ENCODE results near the gene FREM1.

Gene FREM1

DNA sequence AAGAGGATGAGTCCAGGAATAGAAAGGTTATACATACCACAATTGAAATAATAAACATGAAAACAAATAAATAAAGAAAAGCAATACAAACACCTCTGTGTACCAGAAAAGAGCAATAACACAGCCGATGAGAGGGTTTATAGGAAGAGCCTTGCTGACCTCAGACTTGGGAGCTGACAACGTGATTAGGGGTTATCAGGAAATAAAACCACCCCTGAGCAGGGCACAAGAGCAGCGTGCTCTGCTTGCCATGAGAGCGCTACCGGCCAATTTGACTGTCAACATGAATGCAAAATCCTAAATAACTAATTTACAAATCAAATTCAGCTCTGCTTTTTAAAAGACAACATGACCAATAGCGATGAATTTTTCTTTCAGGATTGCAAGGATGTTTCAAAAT, 2.6 kb upstream of the FREM1 start:
- DNase-seq (ENCODE audit: low spot score): no peak

DNA sequence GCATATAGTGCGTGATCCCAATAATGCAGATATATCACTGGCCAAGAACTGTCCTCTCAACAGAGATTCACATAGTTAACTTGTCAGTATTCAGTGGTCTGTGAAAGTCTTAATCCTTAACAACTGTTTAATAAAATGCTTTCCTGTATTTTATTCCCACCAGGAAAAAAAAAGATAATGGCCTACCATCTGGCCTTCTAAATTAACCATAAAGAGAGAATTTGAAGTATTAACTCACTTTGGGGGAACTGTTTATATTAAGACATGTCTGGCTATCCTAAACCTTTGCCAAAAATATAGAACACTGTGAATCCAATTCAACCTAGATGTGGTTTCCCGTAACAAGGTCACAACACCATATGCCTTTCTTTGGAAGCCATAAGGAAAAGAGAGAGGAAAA, 818 bp upstream of the FREM1 start:
- no peak for DNase-seq (ENCODE audit: low spot score)

DNA sequence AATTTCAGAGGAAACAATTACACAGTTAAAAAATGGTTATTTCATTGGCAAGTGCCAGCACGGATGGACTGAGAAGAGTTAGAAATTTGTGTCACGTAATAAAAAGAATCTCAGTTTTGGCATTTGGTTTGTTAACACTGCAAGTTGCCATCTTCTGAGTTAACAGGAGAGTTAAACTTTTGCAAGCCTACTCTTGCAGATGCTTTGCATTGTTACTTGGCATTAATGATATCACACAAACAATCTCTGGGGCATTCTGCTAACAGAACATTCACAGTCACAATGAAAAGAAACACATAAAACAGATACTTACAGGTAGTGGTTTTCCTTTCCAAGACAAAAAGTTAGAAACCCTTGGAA, 647 bp downstream of the FREM1 start:
- no peak for DNase-seq (ENCODE audit: low spot score)

DNA sequence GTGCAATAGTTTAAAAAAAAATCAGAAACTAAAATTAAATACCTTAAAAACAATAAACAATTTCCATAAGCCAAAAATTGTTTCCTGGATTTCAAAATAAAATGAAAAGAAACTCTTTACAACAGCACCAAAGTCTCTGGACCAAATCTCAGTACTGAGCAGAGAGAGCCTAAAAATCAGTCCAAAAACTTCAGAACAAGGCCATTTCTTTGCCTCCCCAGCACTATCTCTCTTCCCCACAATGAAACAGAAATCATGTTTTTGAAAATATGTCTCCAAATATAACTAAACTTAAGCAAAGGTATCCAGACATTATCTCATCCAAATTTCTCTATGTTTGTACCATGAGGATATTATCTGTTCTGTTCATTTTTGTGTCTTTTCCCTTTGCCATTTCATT, 1.0 kb downstream of the FREM1 start:
- DNase-seq (ENCODE audit: low spot score): no peak

DNA sequence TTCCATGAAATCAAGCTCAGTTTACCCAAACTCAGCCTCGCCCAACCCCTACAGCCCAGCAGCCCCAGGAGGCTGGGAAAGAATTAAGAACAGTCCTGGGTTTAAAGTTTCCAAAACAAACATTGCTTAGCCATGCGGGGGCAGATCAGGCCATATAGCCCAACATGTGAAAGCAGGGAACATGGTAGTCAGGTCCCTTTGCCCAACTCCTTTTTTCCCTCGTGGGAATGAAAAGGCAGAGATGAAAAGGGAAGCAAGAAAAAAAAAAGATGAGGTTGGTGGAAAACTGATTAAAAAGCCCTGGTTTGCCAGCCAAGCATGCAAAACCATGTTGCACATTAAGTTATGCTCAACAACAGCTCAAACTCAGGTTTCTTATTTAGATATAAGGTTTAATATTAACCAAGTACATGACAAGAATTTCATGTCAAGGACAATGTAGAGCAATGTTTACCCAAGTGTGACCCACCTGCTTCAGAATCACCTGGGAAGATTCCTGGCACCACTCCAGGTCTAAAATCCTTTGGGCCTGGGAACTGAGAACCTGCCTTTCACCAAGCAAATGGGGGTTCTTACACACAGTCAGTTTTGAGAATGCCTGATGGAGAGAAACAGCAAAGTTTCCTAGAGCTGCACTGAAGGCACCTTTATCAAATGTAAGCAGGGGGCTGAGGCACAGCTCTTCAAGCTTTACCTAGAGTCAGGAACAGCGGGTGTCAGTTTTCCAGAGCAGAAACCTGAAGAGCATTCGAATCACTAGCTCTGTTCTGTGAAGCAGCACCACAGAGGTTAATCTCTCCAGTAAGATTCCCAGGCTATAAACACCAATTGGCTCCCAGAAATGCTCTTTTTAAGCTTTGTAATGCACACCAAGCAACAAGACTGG, 1.7 kb downstream of the FREM1 start:
- DNase-seq (ENCODE audit: low spot score): no peak

DNA sequence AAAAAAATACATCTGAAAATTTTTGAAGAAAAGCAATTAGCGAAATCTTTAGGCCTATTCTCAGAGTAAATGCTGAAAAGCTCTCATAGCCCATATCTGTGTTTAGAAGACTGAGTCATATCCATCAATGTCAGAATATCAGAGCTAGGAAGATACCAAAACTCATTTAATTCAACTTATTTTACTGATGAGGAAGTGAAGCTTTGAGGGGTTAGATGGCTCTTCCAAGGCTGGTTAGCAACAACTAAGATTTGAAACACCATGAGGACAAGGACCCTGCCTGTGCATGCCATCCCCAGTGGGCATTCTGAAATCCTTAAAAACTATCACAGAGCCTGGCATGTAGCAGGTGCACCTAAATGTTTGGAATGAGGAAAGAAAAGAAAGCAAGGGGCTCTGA, 2.5 kb downstream of the FREM1 start:
- DNase-seq (ENCODE audit: low spot score): no peak

DNA sequence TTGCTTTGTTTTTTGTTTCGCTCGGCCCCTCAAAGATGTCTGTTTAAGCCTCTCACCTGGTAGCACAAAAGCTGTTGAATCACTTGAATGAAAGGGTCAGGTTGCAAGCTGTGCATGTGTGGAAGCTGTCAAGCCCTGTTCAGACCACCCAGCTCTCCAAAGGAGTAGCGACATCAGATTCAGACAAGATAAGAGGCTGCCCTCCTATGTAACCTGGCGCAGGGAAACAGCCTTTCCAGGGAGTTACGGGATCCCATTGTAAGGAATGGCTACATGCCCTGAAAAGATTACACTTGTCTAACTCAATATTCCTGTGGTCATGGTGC, 2.9 kb downstream of the FREM1 start:
- DNase-seq (ENCODE audit: low spot score): no peak

DNA sequence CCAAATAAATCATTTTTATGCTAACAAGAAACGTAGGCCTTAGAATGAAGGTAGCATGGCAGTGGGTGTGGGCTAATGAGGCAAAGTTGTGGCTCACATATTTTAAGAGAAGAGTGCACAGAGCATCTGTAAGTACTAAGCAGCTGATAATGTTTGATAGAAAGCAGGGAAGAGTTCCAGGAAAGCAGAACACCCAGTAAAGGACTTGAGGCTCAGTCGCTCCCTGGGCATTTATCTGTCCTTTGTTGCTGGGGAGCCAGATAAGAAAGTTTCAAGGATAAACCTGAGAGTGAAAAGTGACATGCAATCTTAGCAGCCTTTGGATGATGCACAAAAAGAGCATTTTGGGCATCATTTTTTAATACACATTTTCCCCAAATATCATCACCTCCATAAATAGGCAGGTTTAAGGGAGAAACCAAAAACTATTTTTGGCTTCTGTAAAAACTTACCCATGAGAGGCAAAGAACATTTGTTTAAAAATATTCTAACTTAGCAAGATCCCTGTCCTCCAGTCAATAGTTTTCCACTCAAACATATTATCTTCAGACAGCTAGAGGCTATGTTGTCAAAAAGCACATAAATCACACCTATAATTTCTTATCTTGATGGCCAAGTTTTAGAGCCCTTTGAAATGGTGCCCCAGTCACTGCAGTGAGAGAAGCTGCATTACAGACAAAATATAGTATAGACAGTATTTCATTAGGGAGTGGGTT, 3.4 kb downstream of the FREM1 start:
- DNase-seq (ENCODE audit: low spot score): no peak

DNA sequence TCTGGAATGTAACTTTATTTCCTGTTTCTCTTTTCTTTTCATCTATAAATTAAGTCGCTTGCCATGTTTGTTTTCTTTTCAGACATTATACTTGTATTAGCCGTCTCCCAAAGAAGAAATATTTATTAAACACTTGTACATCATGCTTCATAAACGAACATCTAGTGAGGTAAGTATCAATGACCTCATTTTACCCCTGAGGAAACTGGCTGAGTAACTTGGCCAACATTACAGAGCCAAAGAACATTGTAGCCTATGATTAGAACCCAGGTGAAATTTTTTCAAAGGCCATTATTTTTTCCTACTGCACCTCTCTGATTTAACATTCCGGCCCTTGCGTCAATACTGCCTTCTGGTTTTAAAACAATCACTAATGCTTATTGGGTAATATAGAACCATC, 4.2 kb downstream of the FREM1 start:
- no peak for DNase-seq (ENCODE audit: low spot score)

DNA sequence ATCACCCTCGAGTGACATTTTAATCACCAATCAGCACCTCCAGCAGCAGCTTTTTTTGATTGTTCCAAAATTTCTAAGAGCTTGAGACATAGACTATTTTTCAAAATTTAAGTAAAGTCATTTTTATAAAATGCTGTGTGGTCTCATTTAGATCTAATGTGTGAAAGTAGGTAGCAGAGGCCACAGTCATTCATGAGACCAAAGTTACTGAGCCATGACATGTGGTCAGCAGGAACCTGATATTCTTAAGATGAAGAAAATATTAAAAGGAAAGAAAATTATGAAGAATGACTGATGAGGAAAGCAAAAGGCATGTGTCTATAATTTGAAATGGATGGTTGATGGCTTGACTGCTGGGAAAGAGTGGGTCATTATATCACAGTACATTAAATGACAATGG, 7.2 kb downstream of the FREM1 start:
- no peak for DNase-seq (ENCODE audit: low spot score)

DNA sequence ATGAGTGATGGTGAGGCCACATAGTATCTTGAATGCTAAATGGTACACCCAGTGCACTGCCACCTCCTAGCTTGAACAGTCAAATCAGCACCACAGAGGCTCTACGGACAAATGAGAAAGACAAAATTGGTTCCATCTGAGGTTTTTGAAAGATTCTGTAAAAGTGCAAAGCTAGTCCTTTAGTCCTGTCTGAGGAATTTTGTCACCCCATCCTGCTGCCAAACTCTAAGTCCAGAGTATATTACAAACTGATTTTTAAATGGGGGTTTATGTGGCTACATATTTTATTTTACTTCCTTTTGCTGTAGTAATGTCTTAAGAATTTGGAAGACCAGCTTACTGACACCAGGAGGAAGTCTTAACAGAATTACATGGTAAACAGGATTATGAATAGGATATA, 7.7 kb downstream of the FREM1 start:
- DNase-seq (ENCODE audit: low spot score): no peak

DNA sequence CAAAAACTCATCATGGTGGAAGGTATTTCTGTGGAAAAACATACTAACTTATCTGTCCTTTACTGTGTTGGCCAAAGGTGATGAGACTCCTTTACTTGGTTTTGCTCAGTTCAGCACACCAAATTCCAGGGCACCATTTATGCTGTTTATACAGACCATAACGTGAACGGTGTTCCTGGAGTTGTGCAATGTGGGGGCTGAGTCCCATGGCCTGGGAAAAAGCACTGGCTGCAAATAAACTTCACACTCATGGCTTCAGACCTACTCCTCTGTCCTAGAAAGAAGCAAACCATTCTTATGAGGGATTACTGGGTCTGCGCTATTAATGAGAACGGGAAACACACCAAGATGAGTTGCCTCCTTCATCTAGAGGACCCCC, 10.4 kb downstream of the FREM1 start:
- no peak for DNase-seq (ENCODE audit: low spot score)

DNA sequence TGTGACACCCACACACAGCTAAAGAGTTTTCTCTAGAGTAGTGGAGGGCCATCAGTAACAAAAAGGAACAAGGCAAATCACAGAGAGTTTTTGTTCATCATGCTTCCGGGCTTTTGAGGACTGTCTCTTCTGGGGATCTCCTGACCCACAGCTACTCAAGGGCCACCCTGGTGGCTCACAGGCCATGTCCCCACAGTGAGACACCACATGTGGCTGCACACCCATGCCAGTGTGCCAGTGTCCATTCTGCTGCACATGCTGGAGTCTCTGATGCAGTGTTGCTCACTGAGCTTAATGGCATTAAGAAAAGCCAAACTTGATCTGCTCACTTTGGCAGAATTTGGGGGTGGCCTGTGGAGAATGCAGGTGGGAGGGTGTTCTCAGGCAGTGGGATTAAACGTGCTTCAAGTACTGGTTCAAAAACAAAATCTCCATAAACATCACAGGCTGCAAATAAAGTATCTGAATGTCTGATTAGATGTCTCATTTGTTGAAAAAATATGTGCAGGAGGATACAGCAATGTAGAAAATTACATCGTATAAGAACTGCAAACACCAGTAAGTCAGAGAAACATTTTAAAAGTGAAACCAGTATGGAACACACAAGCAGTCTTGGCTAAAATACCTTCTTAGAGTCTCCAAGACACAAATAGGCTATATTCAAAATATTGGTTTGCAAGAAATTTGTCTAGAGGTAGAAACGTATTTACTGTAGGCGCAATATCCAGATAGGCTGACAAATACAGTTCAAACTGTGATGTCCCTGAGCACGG, 11.0 kb downstream of the FREM1 start:
- DNase-seq (ENCODE audit: low spot score): no peak

DNA sequence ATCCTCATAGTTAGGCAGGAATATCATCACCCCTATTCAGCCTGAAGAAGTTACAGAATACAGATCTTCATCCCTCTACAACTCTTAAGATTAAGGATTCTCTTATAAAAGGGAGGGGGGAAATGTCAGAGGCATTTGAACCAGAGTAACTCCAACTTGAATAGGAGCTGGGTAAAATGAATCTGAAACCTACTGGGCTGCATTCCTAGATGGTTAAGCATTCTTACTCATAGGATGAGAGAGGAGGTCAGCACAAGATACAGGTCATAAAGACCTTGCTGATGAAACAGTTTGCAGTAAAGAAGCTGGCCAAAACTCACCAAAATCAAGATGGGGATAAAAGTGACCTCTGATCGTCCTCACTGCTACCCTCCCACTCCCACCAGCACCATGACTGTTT, 14.4 kb downstream of the FREM1 start:
- no peak for DNase-seq (ENCODE audit: low spot score)

DNA sequence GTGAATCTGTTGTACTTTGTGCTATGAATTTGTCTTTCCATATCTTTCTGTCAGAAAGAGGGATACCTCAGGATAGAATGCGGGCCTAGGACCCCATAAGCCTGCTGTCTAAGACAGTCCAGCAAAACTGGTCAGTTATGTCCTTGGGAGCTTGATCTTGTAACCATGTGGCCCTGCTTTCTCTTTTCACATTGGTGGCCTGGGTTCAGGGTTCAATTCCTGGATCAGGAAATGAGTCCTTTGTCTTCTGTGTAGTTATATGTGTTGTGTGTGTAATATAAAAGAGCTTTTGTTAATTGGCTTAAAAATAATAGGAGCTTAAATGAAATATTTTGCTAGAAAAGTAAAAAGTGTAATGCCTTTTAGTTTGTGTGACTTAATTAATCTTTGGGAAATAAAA, 16.9 kb downstream of the FREM1 start:
- no peak for DNase-seq (ENCODE audit: low spot score)

DNA sequence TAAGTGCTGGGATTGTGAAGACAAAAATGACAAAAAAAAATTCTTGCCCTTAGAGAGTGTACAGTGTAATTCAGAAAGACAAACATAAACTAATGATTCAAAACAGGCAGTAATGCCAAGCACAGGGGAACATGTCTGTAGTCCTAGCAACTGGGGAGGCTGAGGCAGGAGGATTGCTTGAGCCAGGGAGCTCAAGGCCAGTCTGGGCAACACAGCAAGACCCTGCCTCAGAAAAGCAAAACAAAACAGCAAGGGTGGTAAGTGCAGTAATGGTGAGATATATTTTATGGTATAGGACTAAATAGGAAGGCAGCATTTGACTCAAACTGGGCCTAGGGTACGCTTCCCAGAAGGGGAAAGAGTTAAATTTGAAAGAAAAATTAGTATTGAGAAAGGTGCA, 18.9 kb downstream of the FREM1 start:
- no peak for DNase-seq (ENCODE audit: low spot score)

DNA sequence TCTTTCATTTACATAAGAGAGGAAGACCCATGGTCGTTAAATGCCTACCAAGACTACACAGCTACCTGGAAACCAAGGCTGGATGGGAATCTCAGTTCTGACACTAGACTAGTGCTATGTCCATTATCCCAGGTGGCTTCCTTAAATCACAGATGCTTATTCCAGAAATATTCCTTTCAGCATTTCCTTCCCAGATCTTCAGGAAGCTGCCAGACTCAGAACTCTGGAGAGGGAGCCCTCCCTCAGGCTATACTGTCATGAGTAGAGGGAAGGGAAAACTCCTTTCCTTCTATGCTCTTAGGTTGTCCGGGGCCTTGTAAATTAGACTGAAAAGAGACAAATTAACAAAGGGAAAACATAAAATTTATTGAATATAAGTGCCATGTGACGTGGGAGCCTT, 20.8 kb downstream of the FREM1 start:
- no peak for DNase-seq (ENCODE audit: low spot score)

DNA sequence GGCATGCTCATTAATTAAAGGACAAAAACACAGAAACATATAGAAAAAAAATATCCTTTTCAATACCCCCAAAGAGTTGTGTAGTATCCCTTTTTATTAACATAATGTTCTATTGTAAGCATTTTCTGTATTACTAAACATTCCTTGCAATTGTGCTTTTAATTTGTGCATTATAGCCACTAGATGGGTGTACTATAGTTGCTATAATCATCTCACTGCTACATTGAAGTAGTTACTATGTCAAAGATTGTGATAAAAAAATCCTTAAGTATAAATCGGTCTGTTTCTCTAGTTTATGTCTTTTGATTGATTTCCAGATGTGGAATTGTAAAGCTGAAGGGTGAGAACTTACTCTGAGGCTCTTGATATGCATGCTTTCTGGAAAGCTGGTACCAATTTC, 21.4 kb downstream of the FREM1 start:
- no peak for DNase-seq (ENCODE audit: low spot score)

DNA sequence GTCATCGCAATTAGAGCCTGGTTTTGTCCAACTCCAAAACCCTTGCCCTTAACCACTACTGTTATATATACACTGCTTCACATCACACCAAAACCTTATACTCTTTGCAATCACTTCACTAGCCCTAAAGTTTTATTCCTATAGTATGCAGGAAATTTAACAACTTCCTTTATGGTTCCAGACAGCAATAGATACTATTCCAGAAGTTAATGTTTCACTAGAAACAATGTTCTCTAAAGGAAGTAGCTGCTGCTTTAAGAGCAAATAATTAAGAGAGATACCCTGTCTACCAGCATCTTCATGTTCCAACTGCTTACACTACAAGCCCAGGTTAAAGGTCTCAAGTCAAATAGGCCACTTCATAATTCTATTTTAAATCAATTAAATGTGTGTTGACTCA, 22.0 kb downstream of the FREM1 start:
- no peak for DNase-seq (ENCODE audit: low spot score)

DNA sequence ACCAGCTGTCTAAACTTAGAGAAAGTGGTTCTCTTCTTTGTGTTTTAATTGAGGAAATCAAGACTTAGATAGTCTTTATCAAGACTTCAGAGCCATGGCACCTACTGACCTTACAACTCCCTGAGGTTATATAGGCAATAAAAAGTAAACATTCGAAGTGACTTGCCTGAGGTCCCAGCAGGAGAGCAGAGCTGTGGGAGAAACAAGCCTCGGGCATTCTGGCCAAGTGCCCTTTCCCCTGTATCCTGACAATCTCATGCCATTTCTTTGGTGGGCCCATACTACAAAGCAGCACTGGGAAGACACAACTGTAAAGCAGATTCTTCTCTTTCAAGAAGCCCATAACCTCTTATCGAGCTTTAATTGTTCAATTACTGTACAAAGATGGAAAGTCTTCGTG, 23.1 kb downstream of the FREM1 start:
- DNase-seq (ENCODE audit: low spot score): no peak

DNA sequence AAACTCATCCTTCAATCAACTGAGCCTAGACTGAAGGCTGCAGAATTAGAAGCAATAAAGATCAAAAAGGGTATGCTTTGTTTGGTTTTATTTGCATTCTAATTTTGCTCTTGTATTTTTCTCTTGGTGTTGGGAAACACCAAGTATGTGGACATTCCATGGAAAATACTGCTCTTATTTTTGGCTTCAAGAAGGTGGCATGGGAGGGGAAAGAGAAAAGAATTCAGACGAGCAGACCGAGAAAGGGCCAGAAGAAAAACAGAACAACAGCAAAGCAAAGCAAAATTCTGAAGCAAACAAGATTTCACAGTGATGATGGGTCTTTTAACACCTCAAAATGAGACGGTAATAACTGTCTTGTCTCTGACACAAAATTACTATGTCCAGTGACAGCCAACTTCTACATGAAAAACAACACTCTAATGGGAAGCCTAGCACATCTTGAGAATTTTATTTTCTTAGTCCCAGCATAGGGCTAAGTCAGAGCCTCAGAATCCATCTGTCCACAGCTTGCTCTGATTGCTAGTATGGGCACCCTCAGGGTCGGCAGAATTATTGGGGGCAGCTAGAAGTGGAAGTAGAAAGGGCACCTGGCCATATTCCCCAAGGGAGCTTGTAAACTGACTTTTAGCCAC, 26.8 kb downstream of the FREM1 start:
- no peak for DNase-seq (ENCODE audit: low spot score)

DNA sequence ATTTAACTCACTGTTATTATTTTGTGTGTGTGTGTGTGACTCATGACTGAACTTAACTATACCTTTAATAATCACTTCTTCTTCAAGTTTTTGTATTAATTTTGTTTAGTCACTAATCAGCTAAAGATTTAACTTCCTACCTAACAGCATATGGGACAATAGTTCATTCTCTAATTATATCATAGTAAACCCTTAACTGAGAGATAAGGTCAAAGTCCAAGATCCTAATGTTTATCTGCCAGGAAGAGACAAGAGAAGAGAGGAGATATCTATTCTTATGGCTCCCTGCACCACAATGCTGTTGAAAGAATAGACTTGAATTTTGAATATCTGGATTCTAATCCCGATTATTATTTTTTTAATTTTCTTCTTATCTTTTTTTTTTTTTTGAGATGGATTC, 28.1 kb downstream of the FREM1 start:
- no peak for DNase-seq (ENCODE audit: low spot score)

DNA sequence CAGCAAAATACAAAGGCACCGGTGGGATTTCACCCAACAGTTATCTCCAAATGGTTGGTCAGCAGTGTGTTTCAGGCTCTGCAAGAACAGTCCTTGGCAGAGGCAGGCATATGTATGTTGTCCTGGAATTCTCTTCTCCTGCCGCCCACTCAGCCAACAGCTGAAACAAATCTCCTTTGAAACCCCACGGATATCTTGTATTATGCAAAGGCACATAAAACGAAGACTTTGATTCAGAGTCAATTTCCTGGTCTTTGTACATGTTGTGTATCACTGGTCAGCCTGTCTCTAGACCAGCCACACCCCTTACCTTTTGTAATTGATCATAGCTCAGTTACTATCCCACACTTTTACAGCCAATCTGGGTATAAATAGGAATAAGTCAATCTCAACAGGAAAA, 29.2 kb downstream of the FREM1 start:
- DNase-seq (ENCODE audit: low spot score): no peak
